ENCODE measurements around the gene BICD2. TPM values are rescaled to one million over a fixed set of nuclear protein-coding genes. Genes with fewer than 3 reads are reported as not detected.
A peak's percentile ranks its signal among the peaks of the same experiment; 100 is the strongest.

The BICD2 gene
- total and polyA plus RNA-seq, 2 of the 8 experiments (the other 6 are each of a cell fraction or from before 2014, with no cell fraction given), result 6.6 to 22.8 TPM

DNA sequence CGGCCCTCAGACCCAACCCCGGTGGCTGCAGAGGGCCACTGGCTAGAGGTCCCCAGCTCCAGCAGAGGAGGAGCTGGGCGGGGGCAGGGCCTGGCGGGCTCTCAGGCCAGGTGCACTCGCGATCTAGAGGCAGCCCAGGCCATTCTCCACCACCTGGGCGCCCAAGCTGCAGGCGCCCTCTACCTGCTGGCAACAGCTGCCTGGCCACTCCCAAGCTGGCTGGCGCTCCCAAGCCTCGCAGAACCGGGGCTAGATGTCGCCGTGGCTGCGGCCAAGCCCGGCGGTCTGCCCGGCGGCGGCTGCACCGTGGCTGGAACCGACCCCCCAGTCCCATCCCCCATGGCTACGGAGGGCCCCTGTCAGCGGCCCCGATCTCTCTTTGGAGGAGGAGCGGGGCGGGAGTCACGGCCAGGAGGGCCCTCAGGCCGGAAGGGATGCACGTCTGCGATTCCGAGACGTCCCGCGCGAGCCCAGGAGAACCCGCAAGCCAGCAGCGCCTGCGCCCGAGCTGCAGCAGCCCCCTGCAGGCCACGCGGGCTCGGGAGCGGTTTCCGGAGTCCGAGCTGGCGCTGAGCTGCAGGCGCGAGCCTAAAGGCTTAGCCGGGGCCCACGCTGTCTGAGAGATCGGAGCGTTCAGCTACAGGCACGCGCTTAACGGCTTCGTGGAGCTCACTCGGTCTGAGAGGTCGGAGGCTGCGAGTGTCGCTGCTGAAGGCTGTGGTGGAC lies 44.3 kb upstream of the BICD2 start:
- H3K36me3 ChIP-seq (ENCODE audit: control insufficient read depth in 2 of 4, insufficient read depth in 4 of 4, low read length in 3 of 4), result no peaks in the 10 kb centered on the region
- H3K9ac ChIP-seq (replicated peaks in 1 of 4; ENCODE audit: extremely low read depth in 1 of 4, low read depth in 3 of 4, low read length in 3 of 4), result no peak overlapping the region
- peak overlapping the region; percentile 88; the same call in 1 of the 2 replicates for H2BK12ac ChIP-seq (ENCODE audit: low read depth, low read length)
- peaks cover 0 to 10% (median 5%) of the 10 kb centered on the region in 4 experiments; a peak in 5 of 7 replicates for H3K4me1 ChIP-seq (replicated peaks in 1 of 4; ENCODE audit: control insufficient read depth in 3 of 4, insufficient read depth in 4 of 4, low read length in 3 of 4)
- no peak overlapping the region for H2AK5ac ChIP-seq (ENCODE audit: low read depth, low read length)
- H2BK5ac ChIP-seq (ENCODE audit: low read depth, low read length), result no peak overlapping the region
- H4K8ac ChIP-seq (ENCODE audit: extremely low read depth, insufficient read depth, low read length), result peak overlapping the region; percentile 71; the same call in 1 of the 2 replicates
- H4K91ac ChIP-seq (replicated peaks; ENCODE audit: insufficient read length, low read length), result no peak overlapping the region
- H2BK120ac ChIP-seq (replicated peaks; ENCODE audit: low read depth, low read length), result peak overlapping the region; percentile 61
- FAIRE-seq (no peak), DNase-seq (ENCODE audit: low read depth in 1 of 2, low spot score in 2 of 2) (peak; percentile 53 to 88)
- H2AFZ ChIP-seq (ENCODE audit: low read length), result peak overlapping the region; percentile 94; the same call in 1 of the 2 replicates
- ChIA-PET POLR2A (ENCODE audit: partially characterized antibody) (interaction anchor here (0.6 to 1.5 kb wide), 3 partner anchors 9 to 47 kb away, joined by 3 to 4 read pairs (median 3); no protein-coding TSS in a partner anchor), CTCF (ENCODE audit: partially characterized antibody) (interaction anchor here (0.6 to 2.8 kb wide), 12 partner anchors 11 to 684 kb away, joined by 3 to 12 read pairs (median 3); partner anchors contain the start of gene BICD2)
- H3K4ac ChIP-seq (replicated peaks; ENCODE audit: insufficient read length, low read depth, low read length), result no peak overlapping the region
- no peaks in the 10 kb centered on the region for H3K79me1 ChIP-seq (ENCODE audit: low read depth, low read length)
- peaks cover 30% of the 10 kb centered on the region for H3K23me2 ChIP-seq (ENCODE audit: low read depth, low read length)
- H4K20me1 ChIP-seq (replicated peaks in 1 of 2; ENCODE audit: control insufficient read depth in 1 of 2, insufficient read depth in 2 of 2, low read length in 2 of 2), result peaks cover 0 to 10% of the 10 kb centered on the region in 2 experiments
- peak overlapping the region; percentile 99; the same call in 1 of the 2 replicates for H2BK15ac ChIP-seq (ENCODE audit: low read length)
- H3K79me2 ChIP-seq (ENCODE audit: control insufficient read depth in 1 of 2, insufficient read depth in 2 of 2, low read length in 2 of 2), result no peaks in the 10 kb centered on the region
- no peak overlapping the region for H3K23ac ChIP-seq (ENCODE audit: insufficient read length)
- H3K4me2 ChIP-seq (ENCODE audit: insufficient read depth in 1 of 2, low read depth in 2 of 2, low read length in 2 of 2), result peak overlapping the region; percentile 80 to 98
- peaks cover 32 to 60% (median 54%) of the 10 kb centered on the region in 4 experiments for H3K27me3 ChIP-seq (replicated peaks in 1 of 4; ENCODE audit: control insufficient read depth in 3 of 4, extremely low read depth in 1 of 4, insufficient read depth in 3 of 4, low read length in 3 of 4)
- no peaks in the 10 kb centered on the region for H3K9me3 ChIP-seq (ENCODE audit: insufficient read depth in 2 of 2, low read depth in 1 of 2, low read length in 1 of 2)
- no peak overlapping the region for H4K5ac ChIP-seq (ENCODE audit: insufficient read length, low read depth, low read length)
- peak overlapping the region; percentile 15; the same call in 1 of the 2 replicates for H2BK20ac ChIP-seq (ENCODE audit: low read length)
- no peak overlapping the region for H3K14ac ChIP-seq (ENCODE audit: insufficient read length)
- H3K18ac ChIP-seq (ENCODE audit: extremely low read depth, low read length), result peak overlapping the region; percentile 87
- 1% methylated on average over 48 of the region's 60 CpGs; no CpG with 5 or more reads in 1 of the 2 experiments for WGBS, 2 experiments (ENCODE audit: extremely low coverage in 1 of 2, insufficient coverage in 1 of 2, insufficient read length in 1 of 2, insufficient replicate concordance in 2 of 2, low coverage in 1 of 2, low lambda C conversion rate in 2 of 2, missing lambda C conversion rate in 1 of 2)
- no peak overlapping the region for H3K56ac ChIP-seq (replicated peaks; ENCODE audit: insufficient read length, low read depth, low read length)
- H3K27ac ChIP-seq (ENCODE audit: low read depth, low read length), result no peak overlapping the region
- H3K4me3 ChIP-seq (ENCODE audit: extremely low read depth in 1 of 4, insufficient read depth in 2 of 4, low read depth in 3 of 4, low read length in 4 of 4), result peak overlapping the region; percentile 18 to 63 (median 44)
- peak; percentile 51 for TF ChIP-seq CTBP2 (IDR thresholded peaks at IDR 0.05; ENCODE audit: borderline replicate concordance, insufficient read depth, insufficient read length, low read length)
- no peak for TF ChIP-seq YY1 (IDR thresholded peaks at IDR 0.05; ENCODE audit: low read depth, low read length)
- no peak for TF ChIP-seq POU5F1 (IDR thresholded peaks at IDR 0.05; ENCODE audit: low read depth, low read length)
- peak; percentile 39; the same call in 1 of the 2 replicates for TF ChIP-seq FOSL1 (IDR thresholded peaks at IDR 0.05; ENCODE audit: insufficient read depth, low read depth, low read length)
- TF ChIP-seq RAD21 (IDR thresholded peaks at IDR 0.05 in 1 of 2, conservative IDR thresholded peaks at IDR 0.05 in 1 of 2; ENCODE audit: low read depth in 2 of 2, low read length in 2 of 2), result peak; percentile 19 to 36; a peak in 2 of 4 replicates
- peak; percentile 24 for TF ChIP-seq EZH2 (IDR thresholded peaks at IDR 0.05; ENCODE audit: low read depth, low read length, severe bottlenecking)
- TF ChIP-seq ASH2L (IDR thresholded peaks at IDR 0.05; ENCODE audit: low read length), result peak; percentile 35
- TF ChIP-seq CHD2 (IDR thresholded peaks at IDR 0.05; ENCODE audit: low read length), result no peak
- no peak for TF ChIP-seq CEBPB (IDR thresholded peaks at IDR 0.05; ENCODE audit: low read depth, low read length)
- TF ChIP-seq MAFK (IDR thresholded peaks at IDR 0.05; ENCODE audit: low read depth, low read length), result no peak
- no peak for TF ChIP-seq RXRA (IDR thresholded peaks at IDR 0.05; ENCODE audit: insufficient read depth, low read depth, low read length)

Data from H1 (cell line).